GM04503 (cell line): ENCODE data around the gene GRIA2.

Experiments
- DNase-seq: peaks from one replicate; pipeline ENCODE4 v3.0.0-alpha.2; 2012; ENCODE audit warnings: low read depth

Gene GRIA2

DNA sequence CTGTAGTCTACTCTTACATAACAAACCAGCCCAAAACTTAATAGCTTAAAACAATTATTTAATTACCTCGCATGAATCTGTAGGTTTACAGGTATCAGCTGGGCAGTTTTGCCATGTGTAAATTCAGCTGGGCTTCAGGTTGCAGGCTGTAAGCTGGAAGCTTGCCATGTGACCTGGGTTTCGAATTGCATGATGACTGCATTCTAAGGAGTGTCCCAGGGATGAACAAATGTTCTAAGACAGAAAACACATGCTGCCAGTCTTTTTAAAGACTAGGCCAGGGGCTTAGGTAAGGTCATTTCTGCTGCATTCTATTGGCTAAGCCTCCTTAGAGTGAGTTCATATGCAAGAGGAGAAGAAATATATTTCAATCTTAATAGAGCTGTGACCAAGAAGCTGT is 44.8 kb downstream of the GRIA2 start:
- DNase-seq = no peak

DNA sequence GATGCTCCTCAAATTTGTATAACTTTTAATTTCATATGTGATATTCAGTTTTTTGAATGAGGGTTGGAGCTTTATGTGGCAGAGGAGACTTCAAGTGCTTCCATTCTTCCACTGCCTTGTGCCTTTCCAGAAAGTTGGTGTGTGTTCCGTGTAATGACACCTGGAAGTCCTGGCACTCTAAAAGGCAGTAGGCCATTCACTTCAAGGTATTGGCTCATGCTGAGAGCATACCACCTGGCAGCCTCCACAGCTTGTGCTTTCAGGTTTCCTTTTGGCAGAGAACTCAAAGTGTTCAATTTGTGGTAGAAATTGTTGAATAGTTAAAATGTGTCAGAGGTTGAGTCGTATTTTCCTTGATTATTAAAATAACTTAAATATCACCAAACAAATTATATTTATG is 49.6 kb downstream of the GRIA2 start:
- no peak for DNase-seq

DNA sequence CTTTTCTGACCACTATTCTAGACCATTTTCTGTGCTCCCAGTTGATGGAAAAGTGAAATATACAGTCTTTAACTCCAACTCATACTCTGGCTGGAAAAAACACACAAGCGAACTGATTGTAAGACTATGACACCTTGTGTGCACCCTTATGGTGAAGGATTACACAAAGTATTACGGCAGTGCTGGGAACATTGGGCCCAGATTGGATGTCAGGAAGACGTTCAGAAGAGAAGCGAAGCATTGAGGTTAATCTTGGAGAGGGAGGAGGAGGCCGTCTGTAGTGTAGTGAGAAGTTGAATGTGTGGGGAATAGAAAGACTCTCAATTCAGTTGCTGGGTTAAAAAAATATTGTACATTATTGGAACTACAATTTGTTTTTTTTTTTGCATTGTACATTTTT is 50.0 kb downstream of the GRIA2 start:
- no peak for DNase-seq

DNA sequence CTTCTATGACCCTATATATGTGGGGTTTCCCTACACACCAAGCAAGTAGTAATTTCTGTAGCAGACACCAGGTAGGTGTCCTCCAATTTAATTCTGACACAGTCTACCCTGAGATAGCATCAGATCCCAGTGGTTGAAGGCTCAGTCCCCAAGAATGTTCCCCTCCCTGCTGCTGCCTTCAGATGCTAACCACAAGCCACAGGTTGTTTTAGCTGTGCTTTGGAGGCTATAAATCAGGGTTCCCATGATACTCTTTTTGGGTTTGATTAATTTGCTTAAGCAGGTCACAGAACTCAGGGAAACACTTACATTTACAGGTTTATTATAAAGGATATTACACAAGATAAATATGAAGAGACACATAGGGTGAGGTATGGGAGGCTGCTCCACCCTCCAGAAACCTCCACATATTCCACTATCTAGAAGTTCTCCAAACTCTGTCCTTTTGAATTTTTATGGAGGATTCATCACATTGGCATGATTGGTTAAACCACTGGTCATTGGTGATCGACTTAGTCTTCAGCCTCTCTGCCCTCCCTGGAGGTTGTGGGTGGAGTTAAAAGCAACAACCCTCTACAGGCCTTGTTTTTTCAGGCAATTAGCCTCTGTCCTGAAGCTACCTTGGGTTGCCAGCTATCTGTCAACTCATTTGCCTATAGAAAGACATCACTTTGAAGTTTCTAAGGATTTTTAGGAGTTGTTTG is 50.8 kb downstream of the GRIA2 start:
- DNase-seq = no peak

DNA sequence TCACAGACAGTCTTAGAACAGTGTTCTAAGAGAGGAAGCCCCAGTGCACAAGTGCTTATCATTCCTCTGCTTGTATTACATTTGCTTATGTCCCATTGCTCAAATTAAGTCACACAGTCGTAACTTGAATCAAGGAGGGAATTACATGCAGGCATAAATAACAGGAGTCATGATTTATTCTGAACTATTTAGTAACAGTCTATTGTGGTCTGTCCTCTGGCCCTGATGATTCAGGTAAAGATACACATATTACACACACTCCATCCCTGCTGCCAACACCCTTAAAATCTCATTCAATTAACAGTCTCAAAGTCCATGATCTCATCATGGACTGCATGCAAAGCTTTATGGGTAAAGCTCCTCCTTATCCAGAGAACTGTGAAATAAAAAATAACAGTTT is 60.1 kb downstream of the GRIA2 start:
- DNase-seq = no peak

DNA sequence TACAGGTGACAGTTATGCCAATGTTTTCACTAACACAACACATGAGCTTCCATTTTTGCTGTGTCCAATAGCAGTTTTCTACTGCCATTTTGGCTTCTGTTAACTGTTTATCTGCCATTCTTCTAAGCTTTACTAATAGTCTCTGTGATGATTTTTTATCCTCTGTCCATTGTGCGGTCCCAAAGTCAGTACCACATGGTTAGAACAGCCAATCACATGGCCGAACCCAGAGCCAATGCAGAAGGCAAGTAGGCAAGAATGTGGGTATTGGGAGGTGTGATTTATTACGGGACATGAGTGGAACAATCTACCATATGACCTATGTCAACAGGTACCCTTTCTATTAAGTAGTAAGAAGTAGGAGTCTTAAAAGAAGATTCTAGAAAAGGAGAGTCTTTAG is 61.5 kb downstream of the GRIA2 start:
- no peak for DNase-seq

DNA sequence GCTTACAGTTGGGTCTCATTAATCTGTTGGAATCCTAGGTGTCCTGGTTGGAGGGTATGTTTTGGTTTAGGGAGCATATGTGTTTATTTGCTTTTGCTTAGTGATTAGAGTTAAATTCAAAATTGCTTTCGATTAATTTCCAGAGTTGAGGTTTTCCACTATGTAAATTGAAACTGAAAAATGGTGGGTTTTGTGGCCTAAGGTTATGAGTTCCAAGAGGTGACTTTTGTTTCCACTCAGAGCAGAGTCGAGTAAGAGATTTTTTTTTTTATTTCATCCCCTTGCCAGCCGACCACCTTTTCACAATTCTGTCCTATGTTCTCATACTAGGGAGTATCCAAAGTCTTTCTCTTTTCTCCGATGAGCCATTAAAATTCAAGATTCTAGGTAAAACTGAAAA is 66.9 kb downstream of the GRIA2 start:
- no peak for DNase-seq

DNA sequence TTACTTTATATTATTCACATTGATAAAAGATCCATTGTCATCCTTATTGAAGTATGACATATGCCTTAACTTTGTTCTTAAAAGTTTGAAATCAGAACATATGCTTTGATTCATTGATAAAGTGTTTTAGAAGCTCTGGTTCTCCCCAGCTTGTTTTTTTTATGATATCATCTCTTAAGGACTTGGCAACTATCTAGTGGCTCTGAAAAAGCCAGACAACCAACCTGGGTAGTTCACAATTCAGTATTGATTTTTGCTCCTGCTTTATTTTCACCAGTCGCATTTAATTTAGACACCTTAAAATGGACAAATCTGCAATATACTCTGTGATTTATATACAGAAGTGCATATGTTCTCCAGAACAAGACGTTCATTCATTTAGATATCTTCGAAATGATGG is 70.1 kb downstream of the GRIA2 start:
- no peak for DNase-seq

DNA sequence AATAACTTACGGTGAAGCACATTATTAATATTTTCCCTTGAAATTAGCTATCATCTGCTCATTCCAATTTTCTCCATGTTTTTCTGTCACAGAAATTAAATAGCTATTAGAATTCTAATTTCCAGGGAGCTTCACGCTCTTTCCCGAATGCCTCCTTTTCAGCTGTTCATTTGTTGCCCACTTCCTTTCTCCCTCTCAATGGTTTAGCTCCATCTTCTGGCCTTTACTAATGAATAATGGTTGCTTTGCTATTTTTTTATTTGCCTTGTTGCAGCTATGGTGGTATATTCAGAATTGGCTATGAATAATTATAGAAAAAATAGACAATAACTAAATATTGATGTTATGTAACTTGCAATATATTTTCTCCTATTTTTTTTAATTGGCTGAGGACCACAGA is 70.5 kb downstream of the GRIA2 start:
- DNase-seq = no peak

GRCh38 chr4:157293673-157294072 is 73.1 kb downstream of the GRIA2 start:
- no peak for DNase-seq

DNA sequence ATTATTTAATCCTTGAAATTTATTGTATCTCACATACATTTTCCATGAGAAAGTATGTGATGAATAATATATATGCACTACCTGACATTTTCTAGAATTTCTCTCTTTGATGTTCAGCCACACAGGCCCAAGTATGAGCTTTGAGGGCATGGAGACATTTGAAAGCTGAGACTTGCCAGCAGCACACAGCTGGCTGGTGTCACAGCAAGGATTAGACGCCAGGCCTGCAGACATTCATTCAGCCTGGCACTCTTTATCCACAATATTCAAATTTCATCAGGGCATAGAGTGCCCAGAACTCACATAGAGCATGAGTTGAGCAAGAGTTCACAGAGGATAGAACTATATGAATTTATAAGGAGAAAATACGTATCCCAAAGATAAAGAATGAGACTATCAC is 74.0 kb downstream of the GRIA2 start:
- no peak for DNase-seq

GRCh38 chr4:157300701-157301100 is 80.2 kb downstream of the GRIA2 start:
- DNase-seq = no peak

- no peak for DNase-seq
These were observed 83.0 kb downstream of the GRIA2 start for GRCh38 chr4:157303471-157303960.

GRCh38 chr4:157304769-157305168 is 84.2 kb downstream of the GRIA2 start:
- DNase-seq = no peak

GRCh38 chr4:157312702-157313101 is 92.2 kb downstream of the GRIA2 start:
- DNase-seq = no peak

- DNase-seq = no peak
These were observed 94.4 kb downstream of the GRIA2 start for GRCh38 chr4:157314906-157315305.

DNA sequence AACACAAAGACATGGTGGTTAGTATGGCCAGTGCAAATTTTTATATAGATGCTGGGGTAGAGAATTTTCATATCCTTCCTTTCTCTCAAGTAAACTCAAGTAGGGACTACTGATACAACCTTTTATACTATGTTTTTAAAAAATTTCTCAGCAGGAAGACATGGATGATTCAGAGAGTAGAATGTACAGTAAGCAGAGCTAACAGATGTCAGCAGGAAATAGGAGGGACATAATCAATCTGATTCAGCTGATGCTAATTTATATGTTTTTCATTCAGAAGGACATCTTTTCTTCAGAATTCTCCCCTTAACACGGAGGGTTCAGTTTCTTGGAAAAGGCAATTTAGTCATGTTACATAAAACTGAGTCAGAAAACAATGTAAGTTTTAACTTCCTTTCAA is 95.4 kb downstream of the GRIA2 start:
- no peak for DNase-seq

GRCh38 chr4:157320092-157320491 is 99.6 kb downstream of the GRIA2 start:
- DNase-seq = no peak

GRCh38 chr4:157327666-157328065 is 107.1 kb downstream of the GRIA2 start:
- DNase-seq = no peak

GRCh38 chr4:157357887-157358286 is 137.4 kb downstream of the GRIA2 start:
- DNase-seq = no peak

GRCh38 chr4:157358439-157358838 is 137.9 kb downstream of the GRIA2 start:
- no peak for DNase-seq

DNA sequence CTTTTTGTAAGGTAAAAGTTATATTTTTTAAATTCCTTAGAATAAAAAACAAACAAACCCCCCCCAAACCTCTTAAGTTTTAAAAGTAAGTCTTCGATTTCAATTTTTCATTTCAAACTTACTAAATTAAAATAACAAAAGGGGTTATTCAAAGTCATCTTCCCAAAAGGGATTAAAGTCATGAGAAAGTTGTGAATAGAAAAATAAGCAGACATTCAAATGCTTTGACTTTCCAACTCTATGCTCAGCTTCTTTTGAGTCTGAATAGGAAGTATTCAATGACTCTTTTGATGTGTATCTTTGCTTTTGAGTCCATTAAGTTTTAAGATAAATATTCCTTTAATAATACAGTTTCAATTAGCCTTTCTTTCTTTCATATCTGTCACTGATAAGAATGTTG is 138.3 kb downstream of the GRIA2 start:
- no peak for DNase-seq

GRCh38 chr4:157363360-157363759 is 142.8 kb downstream of the GRIA2 start:
- DNase-seq = no peak

DNA sequence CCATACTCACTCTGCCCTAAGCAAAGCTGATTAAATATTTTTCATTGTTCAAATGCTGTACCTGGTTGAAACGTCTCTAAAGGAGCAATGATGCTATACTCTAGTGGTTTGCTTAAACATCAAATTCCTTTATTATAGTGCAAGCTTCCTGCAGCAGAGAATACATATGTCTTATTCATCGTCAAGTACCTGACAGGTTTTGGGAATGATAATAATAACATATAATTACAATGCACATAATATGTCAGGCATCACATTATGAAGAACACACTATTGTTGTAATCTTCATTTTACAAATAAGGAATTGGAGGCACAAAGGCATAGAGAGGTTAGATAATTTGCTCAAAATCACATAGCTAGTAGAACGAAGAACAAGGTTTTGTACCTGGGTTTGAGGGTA is 151.6 kb downstream of the GRIA2 start:
- DNase-seq = no peak

GRCh38 chr4:157372567-157372966 is 152.0 kb downstream of the GRIA2 start:
- DNase-seq = no peak
